Liver (tissue), 3 donors: ENCODE measurements around the gene AFF4.

Experiments
- CTCF ChIP-seq: fragments of 150-350 bp; IDR thresholded peaks from 2 replicates; pipeline ENCODE4 v1.5.1; 2017; ENCODE audit warnings: improper control_type of control experiment, low read depth, low read length; ENCODE audit not compliant: missing input control
- GABPA ChIP-seq, 2 donors: IDR thresholded peaks in 1 of 2; conservative IDR thresholded peaks in 1 of 2; 2 replicates each; pipeline ENCODE4 v1.6.1; 2016; ENCODE audit warnings: antibody characterized with exemption in 2 of 2, mild to moderate bottlenecking in 1 of 2, moderate library complexity in 1 of 2
- HNF4G ChIP-seq: IDR thresholded peaks from 2 replicates; pipeline ENCODE4 v1.6.1; 2016; ENCODE audit warnings: antibody characterized with exemption
- REST ChIP-seq: IDR thresholded peaks from 2 replicates; pipeline ENCODE4 v1.6.1; 2016; ENCODE audit warnings: antibody characterized with exemption, mild to moderate bottlenecking
- SP1 ChIP-seq: IDR thresholded peaks from 2 replicates; pipeline ENCODE4 v1.6.1; 2018; ENCODE audit warnings: antibody characterized with exemption, mild to moderate bottlenecking
- YY1 ChIP-seq: IDR thresholded peaks from 2 replicates; pipeline ENCODE4 v1.6.1; 2016; ENCODE audit warnings: antibody characterized with exemption, mild to moderate bottlenecking
- donor health status: healthy.
- donor health status: healthy.

- no peak for TF ChIP-seq SP1
- no peak for TF ChIP-seq REST
- no peak for TF ChIP-seq CTCF
- no peak for TF ChIP-seq HNF4G
- TF ChIP-seq YY1, result no peak
- TF ChIP-seq GABPA (IDR thresholded peaks at IDR 0.05 in 1 of 2, conservative IDR thresholded peaks at IDR 0.05 in 1 of 2), result no peak
Observed at GRCh38 chr5:132826424-132827082, 136.9 kb downstream of the AFF4 start.
